Measurements from ENCODE around the gene RUSC1. TPM values are rescaled to one million over a fixed set of nuclear protein-coding genes. Genes with fewer than 3 reads are reported as not detected.
A peak's percentile ranks its signal among the peaks of the same experiment; 100 is the strongest.

Gene RUSC1
- total and polyA plus RNA-seq, 2 of the 8 experiments (the other 6 are each of a cell fraction or from before 2014, with no cell fraction given) = 54.6 to 90.4 TPM

DNA sequence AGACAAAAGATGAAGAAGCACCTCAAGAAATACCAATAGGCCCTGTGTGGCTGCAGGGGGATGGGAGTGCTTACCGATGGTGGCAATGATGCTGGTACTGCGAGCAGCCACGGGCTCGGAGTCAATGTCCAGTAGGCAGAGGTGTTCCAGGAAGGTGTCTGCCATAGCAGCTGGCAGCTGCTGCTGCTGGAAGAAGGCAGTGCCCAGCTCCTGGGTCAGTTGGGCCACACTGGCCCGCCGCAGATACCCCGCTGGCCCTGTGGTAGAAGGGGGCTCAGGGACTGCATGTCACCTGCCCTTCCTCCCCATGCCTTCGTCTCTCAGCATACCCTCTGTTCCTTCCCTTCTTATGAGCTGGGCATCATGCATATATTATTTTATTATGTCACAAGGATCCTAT is 20.7 kb upstream of the RUSC1 start:
- ChIA-PET CTCF (ENCODE audit: partially characterized antibody) (interaction anchor here (1.4 to 5.3 kb wide), 5 partner anchors 7 to 49 kb away, joined by 4 to 29 read pairs (median 11); partner anchors contain the start of gene FDPS), POLR2A (ENCODE audit: partially characterized antibody) (interaction anchor here (1.1 to 2.2 kb wide), 4 partner anchors 33 to 105 kb away, joined by 3 to 6 read pairs (median 4); partner anchors contain the start of gene SCAMP3)
- no peaks in the 10 kb centered on the region for H3K36me3 ChIP-seq (ENCODE audit: control insufficient read depth in 2 of 4, insufficient read depth in 4 of 4, low read length in 3 of 4)
- no peak for FAIRE-seq
- no peak overlapping the region for H2AK5ac ChIP-seq (ENCODE audit: low read depth, low read length)
- H3K4me1 ChIP-seq (replicated peaks in 1 of 4; ENCODE audit: control insufficient read depth in 3 of 4, insufficient read depth in 4 of 4, low read length in 3 of 4) = peaks cover 3 to 16% (median 5%) of the 10 kb centered on the region in 4 experiments; a peak in 6 of 7 replicates
- 0 out of 2 replicates have a peak overlapping the region, but pooled peaks have one; percentile 27 for H2BK12ac ChIP-seq (ENCODE audit: low read depth, low read length)
- H3K23me2 ChIP-seq (ENCODE audit: low read depth, low read length) = peaks cover 3% of the 10 kb centered on the region; the same call in 1 of the 2 replicates
- H2BK5ac ChIP-seq (ENCODE audit: low read depth, low read length) = no peak overlapping the region
- H3K18ac ChIP-seq (ENCODE audit: extremely low read depth, low read length) = no peak overlapping the region
- H3K4me3 ChIP-seq (ENCODE audit: extremely low read depth in 1 of 4, insufficient read depth in 2 of 4, low read depth in 3 of 4, low read length in 4 of 4) = no peak overlapping the region
- no peak for DNase-seq (ENCODE audit: low read depth in 1 of 2, low spot score in 2 of 2)
- no peak overlapping the region for H3K56ac ChIP-seq (replicated peaks; ENCODE audit: insufficient read length, low read depth, low read length)
- no peaks in the 10 kb centered on the region for H4K20me1 ChIP-seq (replicated peaks in 1 of 2; ENCODE audit: control insufficient read depth in 1 of 2, insufficient read depth in 2 of 2, low read length in 2 of 2)
- no peak overlapping the region for H2BK120ac ChIP-seq (replicated peaks; ENCODE audit: low read depth, low read length)
- H3K9me3 ChIP-seq (ENCODE audit: insufficient read depth in 2 of 2, low read depth in 1 of 2, low read length in 1 of 2) = no peaks in the 10 kb centered on the region
- no peaks in the 10 kb centered on the region for H3K79me1 ChIP-seq (ENCODE audit: low read depth, low read length)
- H3K14ac ChIP-seq (ENCODE audit: insufficient read length) = no peak overlapping the region
- no peak overlapping the region for H4K91ac ChIP-seq (replicated peaks; ENCODE audit: insufficient read length, low read length)
- H2AFZ ChIP-seq (ENCODE audit: low read length) = no peak overlapping the region
- H3K79me2 ChIP-seq (ENCODE audit: control insufficient read depth in 1 of 2, insufficient read depth in 2 of 2, low read length in 2 of 2) = no peaks in the 10 kb centered on the region
- no peak overlapping the region for H3K4me2 ChIP-seq (ENCODE audit: insufficient read depth in 1 of 2, low read depth in 2 of 2, low read length in 2 of 2)
- 90% methylated on average over 8 of the region's 8 CpGs; no CpG with 5 or more reads in 1 of the 2 experiments for WGBS, 2 experiments (ENCODE audit: extremely low coverage in 1 of 2, insufficient coverage in 1 of 2, insufficient read length in 1 of 2, insufficient replicate concordance in 2 of 2, low coverage in 1 of 2, low lambda C conversion rate in 2 of 2, missing lambda C conversion rate in 1 of 2)
- H3K23ac ChIP-seq (ENCODE audit: insufficient read length) = no peak overlapping the region
- H4K5ac ChIP-seq (ENCODE audit: insufficient read length, low read depth, low read length) = no peak overlapping the region
- H4K8ac ChIP-seq (ENCODE audit: extremely low read depth, insufficient read depth, low read length) = no peak overlapping the region
- no peak overlapping the region for H3K27ac ChIP-seq (ENCODE audit: low read depth, low read length)
- H2BK20ac ChIP-seq (ENCODE audit: low read length) = no peak overlapping the region
- H2BK15ac ChIP-seq (ENCODE audit: low read length) = no peak overlapping the region
- H3K9ac ChIP-seq (replicated peaks in 1 of 4; ENCODE audit: extremely low read depth in 1 of 4, low read depth in 3 of 4, low read length in 3 of 4) = no peak overlapping the region
- H3K4ac ChIP-seq (replicated peaks; ENCODE audit: insufficient read length, low read depth, low read length) = no peak overlapping the region
- peaks cover 0 to 6% (median 3%) of the 10 kb centered on the region in 4 experiments; a peak in 5 of 7 replicates for H3K27me3 ChIP-seq (replicated peaks in 1 of 4; ENCODE audit: control insufficient read depth in 3 of 4, extremely low read depth in 1 of 4, insufficient read depth in 3 of 4, low read length in 3 of 4)
- no peak for TF ChIP-seq CHD2 (IDR thresholded peaks at IDR 0.05; ENCODE audit: low read length)
- TF ChIP-seq CBX5 (IDR thresholded peaks at IDR 0.05; ENCODE audit: low read depth, low read length) = no peak
- no peak for TF ChIP-seq RNF2 (IDR thresholded peaks at IDR 0.05; ENCODE audit: borderline replicate concordance, low read depth, low read length, missing control alignments, poor library complexity, severe bottlenecking)
- TF ChIP-seq TCF12 (IDR thresholded peaks at IDR 0.05; ENCODE audit: low read depth, low read length) = no peak
- no peak for TF ChIP-seq MAFK (IDR thresholded peaks at IDR 0.05; ENCODE audit: low read depth, low read length)
- TF ChIP-seq RAD21 (IDR thresholded peaks at IDR 0.05 in 1 of 2, conservative IDR thresholded peaks at IDR 0.05 in 1 of 2; ENCODE audit: low read depth in 2 of 2, low read length in 2 of 2) = no peak
- TF ChIP-seq, protein P1, sequence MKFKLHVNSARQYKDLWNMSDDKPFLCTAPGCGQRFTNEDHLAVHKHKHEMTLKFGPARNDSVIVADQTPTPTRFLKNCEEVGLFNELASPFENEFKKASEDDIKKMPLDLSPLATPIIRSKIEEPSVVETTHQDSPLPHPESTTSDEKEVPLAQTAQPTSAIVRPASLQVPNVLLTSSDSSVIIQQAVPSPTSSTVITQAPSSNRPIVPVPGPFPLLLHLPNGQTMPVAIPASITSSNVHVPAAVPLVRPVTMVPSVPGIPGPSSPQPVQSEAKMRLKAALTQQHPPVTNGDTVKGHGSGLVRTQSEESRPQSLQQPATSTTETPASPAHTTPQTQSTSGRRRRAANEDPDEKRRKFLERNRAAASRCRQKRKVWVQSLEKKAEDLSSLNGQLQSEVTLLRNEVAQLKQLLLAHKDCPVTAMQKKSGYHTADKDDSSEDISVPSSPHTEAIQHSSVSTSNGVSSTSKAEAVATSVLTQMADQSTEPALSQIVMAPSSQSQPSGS (IDR thresholded peaks at IDR 0.05; ENCODE audit: low read length) = no peak
- TF ChIP-seq PHF8 (conservative IDR thresholded peaks at IDR 0.05; ENCODE audit: low read depth, low read length) = no peak
- TF ChIP-seq KDM1A (IDR thresholded peaks at IDR 0.05; ENCODE audit: borderline replicate concordance, low read length) = no peak
- TF ChIP-seq SAP30 (IDR thresholded peaks at IDR 0.05; ENCODE audit: insufficient read depth, insufficient replicate concordance, low read length) = no peak
- no peak for TF ChIP-seq SP2 (IDR thresholded peaks at IDR 0.05; ENCODE audit: low read length)
